GM21717 (cell line): ENCODE results near the gene CPN2.

Experiments
- ATAC-seq: cut with Tn5 transposase; IDR thresholded peaks from one replicate; pipeline ENCODE4 v1.9.1; 2021; ENCODE audit warnings: mild to moderate bottlenecking, moderate library complexity; ENCODE audit not compliant: unreplicated experiment

Gene CPN2

GRCh38 chr3:194381460-194381875 lies 30.3 kb upstream of the CPN2 start:
- no peak for ATAC-seq

- ATAC-seq, result no peak
These were observed 29.2 kb upstream of the CPN2 start for GRCh38 chr3:194380326-194380725.

- ATAC-seq, result no peak
These were observed 28.5 kb upstream of the CPN2 start for GRCh38 chr3:194379651-194380050.

GRCh38 chr3:194379231-194379630 lies 28.1 kb upstream of the CPN2 start:
- ATAC-seq, result no peak

GRCh38 chr3:194377708-194378107 lies 26.6 kb upstream of the CPN2 start:
- ATAC-seq, result no peak

GRCh38 chr3:194376241-194376560 lies 25.1 kb upstream of the CPN2 start:
- no peak for ATAC-seq

GRCh38 chr3:194375473-194376240 lies 24.5 kb upstream of the CPN2 start:
- no peak for ATAC-seq

GRCh38 chr3:194374935-194375334 lies 23.8 kb upstream of the CPN2 start:
- ATAC-seq, result no peak

- no peak for ATAC-seq
These were observed 22.8 kb upstream of the CPN2 start for GRCh38 chr3:194373899-194374298.

- no peak for ATAC-seq
These were observed 21.9 kb upstream of the CPN2 start for GRCh38 chr3:194373028-194373427.

GRCh38 chr3:194370753-194371152 lies 19.6 kb upstream of the CPN2 start:
- no peak for ATAC-seq

GRCh38 chr3:194369522-194370279 lies 18.6 kb upstream of the CPN2 start, which contains the start of gene LRRC15:
Gene LRRC15 (minus strand): TSS chr3:194369743. CDS start chr3:194361043, 8,700 bp downstream.
- ATAC-seq, result no peak

GRCh38 chr3:194368918-194369317 lies 17.8 kb upstream of the CPN2 start:
- ATAC-seq, result no peak

- no peak for ATAC-seq
These were observed 17.1 kb upstream of the CPN2 start for GRCh38 chr3:194367992-194368841.

GRCh38 chr3:194365978-194366490 lies 14.9 kb upstream of the CPN2 start:
- no peak for ATAC-seq

- ATAC-seq, result no peak
These were observed 14.4 kb upstream of the CPN2 start for GRCh38 chr3:194365526-194365925.

- ATAC-seq, result no peak
These were observed 13.7 kb upstream of the CPN2 start for GRCh38 chr3:194364652-194365434.

GRCh38 chr3:194364314-194364651 lies 13.2 kb upstream of the CPN2 start:
- ATAC-seq, result no peak

- no peak for ATAC-seq
These were observed 9.4 kb upstream of the CPN2 start for GRCh38 chr3:194360568-194360967.

- ATAC-seq, result no peak
These were observed 6.6 kb upstream of the CPN2 start for GRCh38 chr3:194357681-194358080.

- no peak for ATAC-seq
These were observed 4.3 kb upstream of the CPN2 start for GRCh38 chr3:194355379-194355778.
